NCI-H187 treated with DMSO at 0.1 percent for 48 hours (cell line): ENCODE measurements around the gene FICD.
"Not testable (repeated sequence)": the region's sequence is repeated elsewhere in the genome, so short reads cannot be mapped to it uniquely, and the experiment has no call there.

ENCODE experiments used
- DNase-seq: peaks from one replicate; lab custom pipeline; 2025; lab: John Stamatoyannopoulos, UW

Gene FICD

DNA sequence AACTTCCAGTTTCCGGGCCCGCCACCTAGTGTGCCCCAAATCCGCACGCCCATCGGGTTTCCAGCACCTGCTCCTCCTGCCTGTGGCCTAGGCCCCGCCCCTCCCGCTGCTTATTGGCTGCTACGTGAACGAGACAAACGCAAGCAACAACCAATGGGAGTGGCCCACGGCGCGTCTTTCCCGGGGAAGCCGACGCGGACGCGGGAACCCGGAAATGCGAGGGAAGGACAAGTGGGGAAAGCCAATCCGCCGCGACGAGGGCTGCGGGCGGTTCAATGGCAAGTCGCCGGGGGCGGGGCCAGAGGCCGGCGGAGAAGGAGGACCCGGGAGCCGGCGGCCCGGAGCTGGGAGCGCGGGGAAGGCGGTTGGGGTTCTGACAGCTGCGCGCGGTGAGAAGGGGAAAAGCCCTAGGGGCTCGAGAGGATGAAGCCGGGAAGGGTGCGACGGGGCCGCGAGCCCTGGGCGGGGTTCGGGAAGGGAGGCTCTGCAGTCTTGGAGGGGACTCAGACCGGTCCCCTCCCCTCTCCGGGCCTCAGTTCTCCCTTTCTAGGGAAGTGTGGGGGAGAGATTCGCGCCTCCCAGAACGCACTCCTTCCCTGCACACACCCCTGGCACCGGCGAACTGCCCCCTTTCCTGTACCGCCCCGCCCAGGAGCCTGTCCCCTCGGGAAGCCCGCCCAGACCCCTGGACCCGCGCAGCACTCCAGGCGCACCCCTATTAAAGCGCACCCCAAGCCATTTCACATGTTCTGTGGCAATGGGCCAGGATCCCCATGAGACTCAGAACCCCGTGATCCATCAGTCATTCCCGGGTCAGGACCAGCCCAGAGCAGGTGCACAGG is at the start of gene FICD:
Gene FICD (plus strand): TSS at position 305 of the 842 bp plus-strand sequence. CDS start 1,696 bp downstream, outside the sequence.
- peak; percentile 98 for DNase-seq

- no peak for DNase-seq
Measured at GRCh38 chr12:108465417-108465816, 49.7 kb upstream of the FICD start.

- no peak for DNase-seq
Measured at GRCh38 chr12:108468196-108468968, 46.7 kb upstream of the FICD start.

DNA sequence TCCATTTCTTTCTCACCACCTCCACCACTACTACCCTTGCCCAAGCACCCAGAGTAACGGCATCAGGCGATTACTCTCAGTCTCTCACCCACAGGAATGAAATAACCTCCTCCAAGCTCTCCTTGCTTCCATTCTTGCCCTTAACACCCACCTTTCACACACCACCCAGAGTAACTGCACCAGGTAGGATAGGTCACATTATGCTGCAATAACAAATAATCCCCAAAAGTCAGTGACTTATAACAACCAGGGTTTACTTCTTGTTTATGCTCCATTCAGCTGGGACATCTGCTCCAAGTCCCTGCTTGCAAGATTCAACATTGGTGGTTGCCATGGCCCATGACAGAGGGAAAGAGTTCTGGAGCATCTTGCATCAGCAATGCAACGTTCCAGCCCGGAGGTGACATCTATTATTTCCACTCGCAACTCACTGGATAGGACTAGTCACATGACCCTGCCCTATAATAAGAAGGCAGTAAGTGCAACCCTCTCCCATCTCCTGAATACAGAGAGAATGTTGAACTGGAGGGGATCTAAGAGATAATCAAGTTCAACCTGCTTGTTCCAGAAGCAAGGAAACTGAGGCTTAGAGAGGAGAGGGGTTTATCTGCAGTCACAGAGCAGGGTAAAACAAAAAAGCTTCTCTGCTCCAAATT is 41.5 kb upstream of the FICD start:
- DNase-seq = no peak

DNA sequence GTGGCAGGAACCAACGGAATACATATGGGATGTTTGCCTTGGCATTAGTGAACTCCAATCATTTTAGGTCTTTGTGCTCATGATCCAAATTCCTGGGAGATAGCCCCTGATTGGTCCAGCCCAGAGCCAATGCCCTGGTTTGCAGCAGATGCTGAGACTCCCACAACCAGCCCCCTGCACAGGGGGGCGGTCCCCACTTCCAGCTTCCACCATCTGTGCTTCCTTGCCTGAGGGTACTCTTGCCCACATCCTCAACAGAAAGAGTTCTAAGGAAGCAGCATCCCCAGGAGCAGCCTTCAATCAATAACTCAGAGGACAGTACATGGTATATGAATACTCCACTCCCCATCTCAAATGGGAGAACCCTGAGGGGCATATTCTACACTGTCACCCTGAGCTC is 39.7 kb upstream of the FICD start:
- no peak for DNase-seq

- DNase-seq = no peak
Measured at GRCh38 chr12:108477055-108477880, 37.8 kb upstream of the FICD start.

DNA sequence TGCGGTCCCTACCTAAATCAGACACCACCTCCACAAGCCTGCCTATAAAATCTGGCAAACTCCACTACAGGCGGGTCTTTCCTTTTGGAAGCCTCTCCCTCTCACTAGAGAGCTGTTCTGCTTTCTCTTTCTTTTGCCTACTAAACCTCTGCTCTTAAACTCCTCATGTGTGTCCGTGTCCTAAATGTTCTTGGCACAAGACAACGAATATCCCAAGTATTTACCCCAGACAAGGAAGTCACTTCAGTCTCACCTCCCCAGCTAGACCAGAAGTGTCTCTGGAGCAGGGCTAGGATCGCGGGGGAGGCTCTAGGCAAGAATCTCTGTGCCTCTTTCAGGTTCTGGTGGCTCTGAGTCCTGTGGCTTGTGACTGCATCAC is 37.2 kb upstream of the FICD start:
- no peak for DNase-seq

GRCh38 chr12:108478611-108479206 is 36.4 kb upstream of the FICD start:
- DNase-seq = no peak

- no peak for DNase-seq
Measured at GRCh38 chr12:108479364-108480070, 35.6 kb upstream of the FICD start.

DNA sequence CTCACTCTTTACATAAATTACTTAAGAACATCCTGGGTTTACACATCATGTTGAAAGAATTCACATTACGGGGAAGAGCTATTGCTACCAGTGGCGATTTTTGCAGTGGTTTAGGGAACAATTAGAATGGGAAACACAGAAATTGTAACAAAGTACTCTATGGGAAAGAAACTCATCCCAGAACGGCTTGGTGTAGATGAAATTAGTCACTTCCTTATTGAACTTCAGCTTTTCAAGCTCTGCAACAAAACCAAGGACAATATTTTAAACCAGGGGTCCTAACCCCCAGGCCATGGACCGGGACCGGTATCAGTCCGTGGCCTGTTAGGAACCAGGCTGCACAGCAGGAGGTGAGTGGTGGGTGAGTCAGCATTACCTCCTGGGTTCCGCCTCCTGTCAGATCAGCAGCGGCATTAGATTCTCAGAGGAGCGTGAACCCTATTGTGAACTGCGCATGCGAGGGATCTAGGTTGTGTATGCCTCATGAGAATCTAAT is 32.3 kb upstream of the FICD start:
- no peak for DNase-seq

- no peak for DNase-seq
Measured at GRCh38 chr12:108483213-108484059, 31.6 kb upstream of the FICD start.

DNA sequence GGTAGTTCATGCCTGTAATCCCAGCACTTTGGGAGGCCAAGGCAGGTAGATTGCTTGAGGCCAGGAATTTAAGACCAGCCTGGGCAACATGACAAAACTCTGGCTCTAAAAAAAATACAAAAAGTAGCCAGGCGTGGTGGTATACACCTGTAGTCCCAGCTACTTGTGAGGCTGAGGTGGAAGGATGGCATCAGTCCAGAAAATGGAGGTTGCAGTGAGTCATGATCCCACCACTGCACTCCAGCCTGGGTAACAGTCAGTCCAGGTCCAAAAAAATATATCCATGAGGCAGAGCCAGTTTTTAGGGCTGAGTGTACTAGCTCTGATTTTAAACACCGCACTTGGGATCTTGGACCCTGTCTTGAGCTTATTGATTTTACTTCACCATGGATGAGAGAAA is 30.6 kb upstream of the FICD start:
- DNase-seq = no peak

DNA sequence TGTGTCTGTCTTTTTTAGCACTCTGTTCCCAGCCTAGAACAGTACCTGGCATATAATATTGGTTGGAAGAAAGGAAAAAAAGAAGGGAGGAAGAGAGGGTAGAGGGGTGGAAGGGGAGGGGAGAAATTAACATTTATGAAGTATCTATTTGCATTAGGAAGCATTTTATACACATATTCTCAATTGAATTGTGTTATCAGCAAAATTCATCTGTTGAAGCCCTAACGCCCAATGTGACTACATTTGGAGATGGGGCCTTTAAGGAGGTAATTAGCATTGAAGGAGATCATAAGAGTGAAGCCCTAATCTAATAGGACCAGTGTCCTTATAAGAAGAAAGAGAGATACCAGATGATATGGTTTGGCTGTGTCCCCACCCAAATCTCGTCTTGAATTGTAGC is 30.2 kb upstream of the FICD start:
- DNase-seq = no peak

- DNase-seq = not testable (repeated sequence)
Measured at GRCh38 chr12:108485371-108485770, 29.7 kb upstream of the FICD start.

GRCh38 chr12:108487029-108487428 is 28.0 kb upstream of the FICD start:
- not testable (repeated sequence) for DNase-seq

GRCh38 chr12:108491256-108491655 is 23.8 kb upstream of the FICD start:
- DNase-seq = no peak

GRCh38 chr12:108495054-108495453 is 20.0 kb upstream of the FICD start:
- no peak for DNase-seq

- no peak for DNase-seq
Measured at GRCh38 chr12:108495823-108496579, 19.1 kb upstream of the FICD start.

GRCh38 chr12:108498136-108498535 is 16.9 kb upstream of the FICD start:
- DNase-seq = no peak
